Right lobe of liver (tissue), 6 donors: ENCODE data around the gene RBM19. TPM values are rescaled to one million over a fixed set of nuclear protein-coding genes. Genes with fewer than 3 reads are reported as not detected.

Experiments
- ATAC-seq, 4 donors: fragments of 200-7000 bp; cut with Tn5 transposase; one replicate each; pipeline ENCODE4 v1.9.1; 2020; ENCODE audit warnings: mild to moderate bottlenecking in 4 of 4, moderate library complexity in 4 of 4
- DNase-seq, 3 donors: peaks; one replicate each; pipeline ENCODE4 v3.0.0-alpha.2; 2020
- H3K27ac ChIP-seq, 3 donors: fragments of 200-600 bp; one replicate each; pipeline ENCODE4 v1.8.0; 2022
- H3K27me3 ChIP-seq, 2 donors: fragments of 200-600 bp; one replicate each; pipeline ENCODE4 v1.8.0; 2022
- H3K36me3 ChIP-seq, 4 donors: fragments of 200-600 bp; sonication (generic) in 1 of 4; one replicate each; pipeline versions ENCODE4 v1.5.1 to v1.8.0; 2017 to 2022; ENCODE audit warnings: control low read depth in 1 of 4
- H3K4me1 ChIP-seq, 4 donors: fragments of 200-600 bp; sonication (generic) in 1 of 4; one replicate each; pipeline versions ENCODE4 v1.5.1 to v1.8.0; 2017 to 2022; ENCODE audit warnings: control low read depth in 1 of 4
- H3K4me3 ChIP-seq, 3 donors: fragments of 200-600 bp; one replicate each; pipeline ENCODE4 v1.8.0; 2022
- H3K9me3 ChIP-seq, 4 donors: fragments of 200-600 bp; sonication (generic) in 1 of 4; one replicate each; pipeline versions ENCODE4 v1.5.1 to v1.8.0; 2017 to 2022; ENCODE audit warnings: control low read depth in 1 of 4
- POLR2A ChIP-seq: fragments of 450-650 bp; IDR thresholded peaks from one replicate; pipeline ENCODE4 v1.6.1; 2017; ENCODE audit warnings: antibody characterized with exemption, mild to moderate bottlenecking
- WGBS: methylation state at CpG from one replicate; pipeline ENCODE4 v1.1.6; 2018; ENCODE audit warnings: low coverage, low lambda C conversion rate; ENCODE audit not compliant: insufficient coverage; ENCODE audit errors: missing lambda C conversion rate; 5-methylcytosine and 5-hydroxymethylcytosine counted together
- intact Hi-C, 2 donors: fragments of 100-400 bp; cut with DNase I; formaldehyde crosslinking; loops; one replicate each; pipeline versions ENCODE4 v1.11.2 to v1.14.1; 2022
- total RNA-seq, 6 experiments: library from RNA; depleted of rRNA in 2 of 6; stranded (reverse); fragments of >200 nt in 2 of 6; fragmentation: NEBNext Ultra II Directional in 3 of 6; extraction: Animal tissue kit (Norgen Biotek cat#: 25700) in 3 of 6; gene quantifications; one replicate each; pipeline versions ENCODE4 v1.1.0 to v1.2.4, GENCODE V29; 2016 to 2023
- TF ChIP-seq, protein P1 (sequence below), 4 donors: fragments of 200-600 bp in 3 of 4; fragments of 450-650 bp in 1 of 4; IDR thresholded peaks; one replicate each; pipeline versions ENCODE4 v1.5.1 to v1.8.0; 2016 to 2022; ENCODE audit warnings: antibody characterized with exemption in 4 of 4, mild to moderate bottlenecking in 2 of 4
- donor health status: DM: no; HTN: yes; CAD: no.
- donor health status: DM: no; HTN: no; CAD: no.
- donor health status: DM: no; HTN: no; CAD: no.
- donor health status: DM: no; HTN: yes; CAD: no.
- donor health status: DM: no; HTN: yes; CAD: no.

RBM19 gene
- total RNA-seq, 6 experiments from 2014 or later, result 11.3 to 17.2 (median 14.2) TPM

DNA sequence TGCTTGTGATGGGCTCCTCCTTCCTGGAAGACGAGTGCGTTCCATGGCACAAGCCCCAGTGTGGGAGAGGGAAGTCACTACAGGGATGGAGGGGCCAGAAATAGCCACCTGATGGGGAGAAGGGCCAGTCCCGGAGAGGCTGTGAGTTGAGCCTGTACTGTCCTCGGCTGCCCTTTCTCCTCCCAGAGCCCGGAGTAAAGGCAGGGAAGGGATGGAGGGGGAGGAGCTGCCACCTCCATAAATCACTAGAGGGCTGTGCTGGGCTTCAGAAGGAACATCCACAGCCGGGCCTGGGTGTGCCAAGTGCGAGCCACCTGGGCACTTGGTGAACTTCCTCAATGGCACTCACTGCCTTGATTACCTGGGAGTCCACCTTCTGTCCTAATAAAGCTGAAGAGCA, 110.1 kb downstream of the RBM19 start:
- no peak for DNase-seq
- TF ChIP-seq, protein P1, sequence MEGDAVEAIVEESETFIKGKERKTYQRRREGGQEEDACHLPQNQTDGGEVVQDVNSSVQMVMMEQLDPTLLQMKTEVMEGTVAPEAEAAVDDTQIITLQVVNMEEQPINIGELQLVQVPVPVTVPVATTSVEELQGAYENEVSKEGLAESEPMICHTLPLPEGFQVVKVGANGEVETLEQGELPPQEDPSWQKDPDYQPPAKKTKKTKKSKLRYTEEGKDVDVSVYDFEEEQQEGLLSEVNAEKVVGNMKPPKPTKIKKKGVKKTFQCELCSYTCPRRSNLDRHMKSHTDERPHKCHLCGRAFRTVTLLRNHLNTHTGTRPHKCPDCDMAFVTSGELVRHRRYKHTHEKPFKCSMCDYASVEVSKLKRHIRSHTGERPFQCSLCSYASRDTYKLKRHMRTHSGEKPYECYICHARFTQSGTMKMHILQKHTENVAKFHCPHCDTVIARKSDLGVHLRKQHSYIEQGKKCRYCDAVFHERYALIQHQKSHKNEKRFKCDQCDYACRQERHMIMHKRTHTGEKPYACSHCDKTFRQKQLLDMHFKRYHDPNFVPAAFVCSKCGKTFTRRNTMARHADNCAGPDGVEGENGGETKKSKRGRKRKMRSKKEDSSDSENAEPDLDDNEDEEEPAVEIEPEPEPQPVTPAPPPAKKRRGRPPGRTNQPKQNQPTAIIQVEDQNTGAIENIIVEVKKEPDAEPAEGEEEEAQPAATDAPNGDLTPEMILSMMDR (IDR thresholded peaks at IDR 0.05), result no peak
- no peak for TF ChIP-seq POLR2A
- Histone ChIP-seq H3K4me3 (no peak overlapping the region), H3K36me3 (no peaks in the 10 kb centered on the region), H3K27me3 (no peaks in the 10 kb centered on the region), H3K27ac (no peak overlapping the region), H3K9me3 (no peaks in the 10 kb centered on the region), H3K4me1 (no peaks in the 10 kb centered on the region)
- WGBS, result 80% methylated on average over 2 of the region's 7 CpGs
- ATAC-seq, result no peak
- intact Hi-C loops, result no loop called here

DNA sequence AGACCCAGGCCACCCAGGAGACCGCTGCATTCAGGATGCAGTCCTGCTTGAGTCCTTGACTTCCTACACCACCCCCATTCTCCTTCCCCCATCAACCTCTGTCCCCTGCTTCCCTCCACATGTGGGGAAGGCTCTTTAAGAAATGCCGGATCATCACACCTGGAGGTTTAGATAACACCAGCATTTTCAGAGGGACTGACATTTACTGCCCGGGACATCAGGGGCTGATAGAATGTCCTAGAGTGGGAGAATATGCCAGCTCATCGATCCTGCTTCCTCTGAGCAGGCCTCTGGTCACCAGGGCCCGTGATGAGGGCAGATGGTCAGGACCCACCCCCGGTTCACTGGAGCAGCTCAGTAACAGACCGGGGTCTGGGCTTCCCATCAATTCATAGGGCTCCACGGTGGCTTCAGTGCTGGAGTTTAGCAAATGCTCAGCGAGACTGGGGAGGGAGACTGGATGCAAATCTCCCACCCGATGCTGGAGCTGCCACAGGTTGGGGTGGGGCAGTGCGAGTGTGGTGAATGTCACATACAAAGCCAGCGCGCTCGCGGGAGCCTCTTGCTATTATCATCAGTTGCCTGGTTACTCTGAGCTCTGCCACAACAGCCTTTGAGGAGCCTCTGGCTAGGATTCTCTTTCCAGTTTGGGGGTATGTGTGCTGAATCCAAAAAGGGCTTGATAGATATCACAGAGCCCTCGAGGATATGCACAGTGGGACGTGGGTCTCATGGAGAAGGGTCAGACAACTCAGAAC, 111.6 kb downstream of the RBM19 start:
- H3K4me1 ChIP-seq, result no peaks in the 10 kb centered on the region
- ATAC-seq (no peak), DNase-seq (no peak)
- no peak overlapping the region for H3K4me3 ChIP-seq
- H3K27me3 ChIP-seq, result no peaks in the 10 kb centered on the region
- H3K27ac ChIP-seq, result no peak overlapping the region
- no peak for TF ChIP-seq POLR2A
- TF ChIP-seq, protein P1 (IDR thresholded peaks at IDR 0.05), result no peak
- intact Hi-C loops, result no loop called here
- 88% methylated on average over 7 of the region's 17 CpGs for WGBS
- no peaks in the 10 kb centered on the region for H3K36me3 ChIP-seq
- no peaks in the 10 kb centered on the region for H3K9me3 ChIP-seq

DNA sequence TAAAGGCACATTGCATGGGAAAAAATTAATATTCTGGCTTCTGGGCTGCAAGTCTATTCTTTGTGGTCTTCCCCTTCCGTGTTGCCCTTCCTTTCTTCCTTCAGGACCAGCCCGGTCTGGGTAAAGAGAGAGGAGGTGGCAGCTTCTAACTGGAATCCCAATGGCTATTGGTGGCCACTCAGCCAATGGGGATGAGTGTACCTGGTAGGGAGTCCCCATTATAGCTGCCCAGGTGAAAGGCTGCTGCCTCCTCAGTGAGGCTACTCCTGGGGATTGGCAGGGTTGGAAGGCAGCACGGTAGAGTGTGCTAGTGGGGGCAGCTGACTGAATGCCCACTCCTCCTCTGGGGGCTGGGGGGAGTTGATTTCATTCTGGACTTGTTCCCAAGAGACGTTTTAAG, 112.6 kb downstream of the RBM19 start:
- 39% methylated on average over 2 of the region's 4 CpGs for WGBS
- intact Hi-C loops, result no loop called here
- no peaks in the 10 kb centered on the region for H3K36me3 ChIP-seq
- no peaks in the 10 kb centered on the region for H3K9me3 ChIP-seq
- H3K27me3 ChIP-seq, result no peaks in the 10 kb centered on the region
- no peak overlapping the region for H3K27ac ChIP-seq
- no peak overlapping the region for H3K4me3 ChIP-seq
- no peak for ATAC-seq
- no peaks in the 10 kb centered on the region for H3K4me1 ChIP-seq
- DNase-seq, result no peak
- TF ChIP-seq, protein P1 (IDR thresholded peaks at IDR 0.05), result no peak
- TF ChIP-seq POLR2A, result no peak

DNA sequence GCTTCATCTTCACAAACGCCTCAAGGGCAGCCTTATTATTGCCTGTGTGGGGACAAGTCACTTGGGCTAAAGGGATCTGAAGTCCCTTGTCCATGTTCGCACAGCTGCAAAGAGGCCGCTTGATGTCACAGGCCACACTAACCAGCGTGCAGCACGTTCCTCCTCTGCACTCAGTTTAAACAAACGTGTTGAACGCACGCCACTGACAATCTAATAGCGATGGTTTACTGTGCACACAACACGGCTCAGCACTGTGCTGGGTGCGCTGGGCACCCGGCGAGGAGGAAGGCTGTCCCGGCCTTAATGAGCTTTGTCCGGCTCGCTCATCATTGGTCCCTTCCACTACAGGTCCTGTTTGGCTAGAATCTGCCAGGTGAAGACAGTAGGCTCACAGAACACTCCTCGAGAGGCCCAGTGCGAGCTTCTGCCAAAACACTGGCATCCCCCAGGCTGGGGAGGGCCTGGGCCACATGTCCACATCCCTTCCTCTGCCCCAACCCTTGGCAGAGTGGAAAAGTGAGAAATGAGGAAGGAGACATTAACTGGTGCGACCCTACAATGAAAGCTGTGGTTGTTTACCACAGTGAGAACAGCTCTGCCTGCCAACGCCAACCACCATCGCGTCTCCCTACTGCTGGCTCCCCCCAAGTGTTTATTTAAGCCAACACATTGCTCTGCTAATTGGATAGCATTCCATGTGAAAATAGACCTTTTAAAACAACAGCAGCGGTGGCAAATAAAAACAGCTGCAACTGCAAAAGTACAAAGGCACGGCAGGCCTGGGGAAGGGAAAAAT, 113.2 kb downstream of the RBM19 start:
- TF ChIP-seq POLR2A, result no peak
- TF ChIP-seq, protein P1 (IDR thresholded peaks at IDR 0.05), result no peak
- intact Hi-C loops, result no loop called here
- WGBS, result 80% methylated on average over 12 of the region's 24 CpGs
- H3K27ac ChIP-seq, result no peak overlapping the region
- H3K4me3 ChIP-seq, result no peak overlapping the region
- no peak for DNase-seq
- no peaks in the 10 kb centered on the region for H3K36me3 ChIP-seq
- no peaks in the 10 kb centered on the region for H3K9me3 ChIP-seq
- no peaks in the 10 kb centered on the region for H3K4me1 ChIP-seq
- H3K27me3 ChIP-seq, result no peaks in the 10 kb centered on the region
- no peak for ATAC-seq
